NCI-H2196 treated with DMSO at 0.1 percent for 48 hours (cell line): Measurements from ENCODE around the gene RAX.

Experiments used
- DNase-seq: peaks from one replicate; lab custom pipeline; 2025; ENCODE audit not compliant: unreplicated experiment; lab: John Stamatoyannopoulos, UW

Gene RAX

DNA sequence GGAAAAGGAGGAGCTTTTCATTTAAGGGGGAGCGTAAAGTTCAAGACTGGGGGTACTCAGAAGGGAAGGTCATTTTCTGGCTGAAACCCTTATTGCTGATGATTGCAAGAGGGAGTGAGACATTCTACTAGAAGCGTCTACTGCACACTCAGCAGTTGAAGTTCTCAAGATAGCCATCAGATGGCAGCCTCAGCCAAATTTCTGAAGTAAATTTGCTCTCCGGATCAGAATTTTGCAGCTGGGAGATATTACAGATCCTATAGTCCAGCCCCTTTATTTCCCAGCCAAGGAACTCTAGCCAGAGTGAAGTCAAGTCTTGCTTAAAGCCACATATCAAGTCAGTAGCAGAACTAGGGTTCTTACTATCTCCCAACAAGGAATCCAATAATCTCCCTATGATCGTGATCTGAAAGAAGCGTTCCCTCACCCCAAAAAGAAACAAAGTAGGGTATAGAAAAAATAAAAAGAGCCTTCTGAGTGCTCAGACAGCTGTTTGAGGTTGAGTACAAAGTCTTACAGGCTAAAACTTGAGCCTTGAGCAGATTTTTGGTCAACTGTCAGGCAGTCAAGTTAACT lies 24.0 kb downstream of the RAX start:
- peak; percentile 77 for DNase-seq

DNA sequence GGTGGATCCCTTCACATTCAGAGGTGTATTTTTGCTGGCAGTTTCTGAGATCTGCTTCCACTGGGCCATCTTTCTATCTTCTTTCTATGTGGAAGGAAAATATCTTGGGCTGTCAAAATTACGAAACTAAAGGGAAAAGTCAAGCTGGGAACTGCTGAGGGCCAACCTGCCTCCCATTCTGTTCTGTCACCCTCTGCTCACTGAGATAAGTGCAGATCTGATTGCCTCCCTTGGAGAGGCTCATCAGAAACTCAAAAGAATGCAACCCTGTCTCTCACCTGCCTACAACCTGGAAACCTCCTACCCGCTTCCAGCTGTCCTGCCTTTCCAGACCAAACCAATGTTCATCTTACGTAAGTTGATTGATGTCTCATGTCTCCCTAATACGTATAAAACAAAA lies 26.5 kb downstream of the RAX start:
- no peak for DNase-seq

DNA sequence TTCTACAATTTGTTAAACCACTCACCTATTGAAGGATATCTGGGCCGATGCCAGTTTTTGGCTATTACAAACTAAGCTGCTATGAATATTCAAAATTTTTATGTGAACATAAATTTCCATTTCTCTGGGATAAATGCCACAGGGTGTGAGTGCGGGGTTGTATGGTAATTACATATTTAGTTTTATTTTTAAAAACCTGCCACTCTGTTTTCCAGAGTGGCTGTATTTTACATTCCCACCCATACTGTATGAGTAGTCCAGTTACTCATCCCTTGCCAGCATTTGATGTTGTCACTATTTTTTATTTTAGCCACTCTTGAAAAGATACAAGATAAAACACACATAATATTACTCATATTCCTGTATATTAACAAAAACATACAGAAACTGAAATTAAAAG lies 30.3 kb downstream of the RAX start:
- no peak for DNase-seq

DNA sequence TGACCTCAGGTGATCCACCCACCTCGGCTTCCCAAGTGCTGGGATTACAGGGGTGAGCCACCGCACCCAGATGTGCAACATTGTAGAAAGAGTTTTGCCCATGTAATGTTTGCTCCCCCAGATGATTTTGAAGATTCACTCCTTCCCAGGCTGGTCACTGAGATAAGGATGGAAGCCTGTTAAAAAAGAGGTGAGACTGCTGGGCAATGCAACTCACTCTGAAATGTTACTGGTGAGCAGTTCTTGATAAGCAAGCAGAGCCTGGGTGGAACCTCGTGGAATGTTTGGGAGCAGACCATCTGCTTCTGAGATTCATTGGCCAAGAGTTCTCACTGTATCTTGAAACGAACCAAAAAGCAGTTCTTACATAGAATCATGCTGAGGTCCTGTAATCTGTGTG lies 33.6 kb downstream of the RAX start:
- DNase-seq: no peak

DNA sequence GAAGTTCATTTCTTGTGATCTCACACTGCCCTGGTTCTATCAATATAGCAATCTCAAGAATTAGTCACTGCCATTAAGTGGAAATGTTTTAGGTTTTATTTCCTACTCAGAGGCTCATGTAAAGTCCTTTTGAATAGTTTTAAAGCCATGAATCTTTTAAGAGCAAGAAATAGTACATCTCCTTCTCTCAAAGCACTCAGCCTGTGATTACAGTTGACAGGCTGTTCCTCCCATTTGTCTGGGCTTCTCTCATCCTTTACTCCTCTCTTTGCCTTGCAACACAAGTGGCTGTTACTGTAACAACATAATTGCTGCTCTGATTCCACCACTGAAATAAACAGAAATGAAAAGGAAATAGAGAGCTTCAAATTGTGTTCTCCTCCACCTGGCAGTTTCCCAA lies 34.9 kb downstream of the RAX start:
- no peak for DNase-seq

DNA sequence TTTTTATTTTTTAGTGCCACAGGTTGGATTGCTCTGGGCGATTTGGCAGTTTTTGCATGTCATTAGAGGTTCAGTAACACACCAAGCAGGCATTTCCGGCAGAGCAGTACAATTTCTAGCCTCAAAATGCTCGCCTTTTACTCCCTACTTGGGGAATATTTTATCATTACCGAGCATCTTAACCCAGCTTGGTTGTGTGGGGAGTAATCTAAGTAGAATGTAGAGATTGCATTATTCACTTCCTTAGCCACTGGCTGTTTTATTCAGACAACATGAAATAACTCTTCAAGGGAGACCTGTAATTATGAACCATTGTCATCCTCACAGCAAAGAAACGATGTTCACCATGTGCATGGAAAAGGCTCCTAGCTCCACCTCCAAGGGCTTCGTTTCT lies 40.2 kb downstream of the RAX start:
- no peak for DNase-seq

DNA sequence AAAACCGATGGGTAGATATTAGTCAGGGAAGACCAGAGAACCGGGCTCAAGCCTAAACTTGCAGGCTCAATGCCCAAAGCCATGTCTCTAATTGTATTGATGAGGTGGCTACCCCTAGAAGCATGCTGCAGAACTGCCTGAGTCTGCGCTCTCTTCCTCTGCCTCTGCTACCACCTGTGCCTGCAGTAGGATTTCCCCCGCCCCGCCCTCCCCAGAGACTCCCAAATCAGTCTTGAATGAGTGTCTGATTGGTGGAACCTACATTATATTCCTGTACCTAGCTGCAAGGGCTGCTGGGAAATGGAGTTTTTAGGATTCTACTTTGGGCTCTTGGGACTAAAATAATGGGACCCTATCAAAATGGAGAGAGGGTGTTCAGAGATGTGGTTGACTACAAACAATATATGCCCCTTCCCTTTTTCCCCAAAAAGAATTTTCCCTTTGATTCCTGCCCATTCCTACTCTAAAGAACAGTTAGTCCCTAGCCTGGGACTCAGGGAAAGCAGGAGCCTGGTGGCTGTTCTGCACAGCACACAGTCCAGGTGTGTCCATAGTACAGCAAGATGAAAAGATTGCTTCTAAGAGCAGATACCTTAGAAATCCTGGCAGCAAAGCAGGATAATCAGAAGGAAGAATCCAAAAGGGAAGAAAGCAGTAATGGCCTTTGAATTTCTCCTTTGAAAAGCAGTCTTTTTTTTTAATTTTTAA lies 40.8 kb downstream of the RAX start:
- DNase-seq: no peak

DNA sequence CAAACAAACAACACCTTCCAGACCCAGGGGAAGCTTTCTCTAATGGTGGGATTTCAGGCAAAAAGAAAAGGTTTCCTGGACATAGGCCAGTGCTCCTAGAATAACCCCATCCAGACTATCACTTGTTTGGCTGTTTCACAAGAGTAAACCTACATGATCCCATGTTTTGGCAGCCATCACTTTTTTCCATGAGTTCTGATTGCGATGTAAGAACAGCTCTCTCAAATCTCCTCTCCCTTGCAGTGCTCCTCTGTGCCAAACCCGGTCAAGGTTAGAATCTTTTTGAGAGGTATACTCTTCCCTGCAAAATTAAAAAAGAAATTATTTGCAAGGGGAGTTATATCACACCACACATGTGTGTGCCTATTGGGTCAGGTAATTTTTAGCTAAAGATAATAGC lies 41.4 kb downstream of the RAX start:
- no peak for DNase-seq

DNA sequence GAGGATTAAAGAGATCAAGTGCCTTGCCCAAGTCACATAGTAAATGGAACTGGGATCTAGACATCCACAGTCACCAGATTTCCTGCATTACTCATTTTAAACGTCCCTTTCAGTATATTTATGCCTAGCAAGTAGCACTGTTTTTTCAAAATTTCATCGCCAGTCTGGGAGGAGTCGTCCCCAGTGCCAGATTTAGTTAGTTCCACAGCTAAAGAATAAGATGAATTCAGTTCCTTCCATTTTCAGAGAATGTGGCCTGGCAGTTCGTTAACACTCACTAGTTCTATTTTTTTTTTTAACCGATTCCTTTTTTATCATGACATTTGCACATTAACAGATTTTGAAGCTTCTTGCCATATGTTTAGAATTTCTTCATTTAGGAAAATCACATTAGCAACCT lies 42.1 kb downstream of the RAX start:
- no peak for DNase-seq

DNA sequence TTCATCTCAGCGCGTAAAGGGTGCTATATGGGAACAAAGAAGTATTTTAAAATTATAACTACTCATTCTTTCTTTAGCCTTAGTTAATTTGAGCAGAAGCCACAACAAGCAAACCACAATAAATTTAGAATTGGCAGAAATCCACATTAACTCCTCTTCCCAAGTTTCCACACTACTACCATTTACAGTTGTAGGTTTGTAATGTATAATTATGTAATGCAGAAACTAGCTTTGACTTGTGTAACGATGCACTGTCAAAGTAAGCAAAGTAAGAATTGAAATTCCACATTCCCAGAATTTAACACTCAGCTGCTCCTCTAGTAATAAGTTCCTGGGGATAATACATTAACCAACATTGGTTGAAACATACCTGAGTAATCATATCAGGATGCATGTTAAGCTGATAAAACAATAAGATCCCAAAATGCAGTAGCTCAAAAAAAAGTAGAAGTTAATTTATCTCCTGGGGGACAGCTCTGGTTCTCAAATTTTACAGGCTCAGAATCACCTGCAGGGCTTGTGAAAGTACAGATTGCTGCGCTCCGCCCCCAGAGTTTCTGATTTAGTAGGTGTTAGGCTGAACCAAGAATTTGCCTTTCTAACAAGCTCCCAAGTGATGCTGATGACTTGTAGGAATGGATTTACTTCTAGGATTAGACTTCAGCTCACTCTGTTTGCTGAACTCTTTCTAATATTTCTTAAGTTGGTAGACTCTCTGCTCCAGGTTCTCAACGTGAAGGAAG lies 43.4 kb downstream of the RAX start:
- DNase-seq: no peak

DNA sequence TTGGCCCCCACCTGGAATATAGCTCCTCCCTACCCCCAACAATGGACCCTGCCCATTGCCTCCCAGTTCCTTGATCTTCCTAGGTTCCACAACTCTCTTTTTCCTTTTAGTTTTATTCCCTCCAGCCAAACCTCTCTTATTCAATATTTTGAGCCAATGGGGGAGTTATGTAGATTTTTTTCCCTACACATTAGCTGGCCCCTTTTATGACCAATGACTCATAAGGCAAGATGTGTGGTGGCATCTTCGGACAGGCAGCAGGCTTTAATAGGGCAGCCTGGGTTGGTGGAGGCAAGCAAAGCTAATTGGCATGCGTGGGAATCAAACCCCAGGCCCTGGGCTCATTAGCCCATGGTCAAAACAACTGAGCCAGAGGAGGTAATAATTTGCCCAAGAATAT lies 44.1 kb downstream of the RAX start:
- no peak for DNase-seq

DNA sequence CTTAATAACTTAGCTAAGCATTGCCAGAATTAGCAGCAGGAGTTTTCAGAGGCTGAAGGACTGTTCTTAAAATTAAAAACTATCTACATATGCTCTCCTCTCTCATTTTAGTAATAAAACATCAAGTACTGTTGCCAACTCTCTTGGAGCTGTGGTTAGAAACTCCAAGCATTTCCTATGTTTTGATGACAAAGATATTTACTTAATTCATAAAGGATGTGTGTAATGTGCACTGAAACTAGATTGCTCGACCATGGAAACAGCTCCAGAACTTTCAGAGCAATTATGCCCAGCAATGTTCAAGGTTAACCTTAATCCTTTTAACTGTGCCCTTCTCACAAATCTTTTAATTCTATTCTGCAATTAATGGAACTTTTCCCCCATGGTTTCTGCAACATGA lies 44.9 kb downstream of the RAX start:
- DNase-seq: no peak

DNA sequence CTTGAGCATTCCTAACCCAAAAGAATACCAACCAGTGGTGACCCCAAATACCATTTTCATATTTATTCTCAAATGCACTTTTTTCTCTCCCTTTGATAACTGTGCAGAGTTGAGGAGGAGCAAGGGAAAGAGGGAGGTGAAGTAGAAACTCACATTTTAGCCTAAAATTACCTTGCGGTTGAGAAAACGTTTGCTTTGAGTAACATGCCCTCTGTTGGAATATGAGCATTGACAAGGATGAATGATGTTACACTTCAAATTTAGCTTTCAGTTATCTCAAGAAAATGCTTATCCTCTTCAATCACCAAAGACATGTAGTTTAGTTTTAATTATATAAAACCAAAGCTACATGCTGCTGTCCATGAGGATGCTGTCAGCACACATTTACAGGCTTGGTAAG lies 50.9 kb downstream of the RAX start:
- no peak for DNase-seq

DNA sequence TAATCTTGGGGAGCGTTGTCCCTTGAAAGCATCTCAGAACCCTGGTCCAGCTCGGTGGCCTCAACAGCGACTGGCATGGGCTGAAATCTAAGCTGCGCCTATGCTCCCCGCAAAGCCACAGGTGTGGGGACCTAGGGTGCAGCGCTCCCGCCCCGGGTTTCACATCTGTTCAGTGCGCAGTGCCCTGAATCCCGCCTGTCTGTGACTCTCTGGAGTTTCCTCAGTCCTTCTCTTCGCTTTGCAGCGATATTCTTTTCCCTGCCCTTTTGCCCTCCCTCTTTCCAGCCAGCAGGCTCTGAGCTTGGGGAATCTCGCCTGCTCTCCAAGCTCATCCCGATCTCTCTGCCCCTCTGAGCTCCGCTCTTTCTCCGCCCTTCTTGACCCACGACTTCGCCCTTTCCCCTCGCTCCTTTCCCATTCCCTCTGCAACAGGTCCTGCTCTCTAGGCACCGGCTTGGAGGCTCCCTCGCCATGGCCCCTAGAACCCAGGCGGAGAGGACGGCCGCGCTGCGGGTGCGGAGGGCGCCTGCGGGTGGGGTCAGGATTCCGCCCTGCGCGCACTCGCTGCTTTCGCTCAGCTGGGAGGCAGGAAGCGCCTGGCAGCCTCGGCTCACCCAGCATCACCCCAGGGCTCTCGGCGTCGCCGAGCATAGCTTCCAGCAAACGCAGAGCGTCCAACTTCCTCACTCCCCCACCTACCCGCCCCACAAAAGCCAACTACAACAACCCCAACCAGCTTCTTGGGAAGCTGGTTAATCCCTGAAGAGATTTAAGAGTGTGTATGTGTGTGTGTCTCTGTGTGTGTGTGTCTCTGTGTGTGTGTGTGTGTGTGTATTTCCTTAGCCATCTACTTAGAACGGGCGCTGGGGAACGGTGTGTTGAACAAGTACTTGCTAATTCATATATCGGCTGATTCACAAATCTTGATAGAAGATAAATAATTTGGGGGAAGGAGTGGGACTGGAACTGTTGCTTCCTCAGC lies 52.2 kb downstream of the RAX start:
- no peak for DNase-seq

DNA sequence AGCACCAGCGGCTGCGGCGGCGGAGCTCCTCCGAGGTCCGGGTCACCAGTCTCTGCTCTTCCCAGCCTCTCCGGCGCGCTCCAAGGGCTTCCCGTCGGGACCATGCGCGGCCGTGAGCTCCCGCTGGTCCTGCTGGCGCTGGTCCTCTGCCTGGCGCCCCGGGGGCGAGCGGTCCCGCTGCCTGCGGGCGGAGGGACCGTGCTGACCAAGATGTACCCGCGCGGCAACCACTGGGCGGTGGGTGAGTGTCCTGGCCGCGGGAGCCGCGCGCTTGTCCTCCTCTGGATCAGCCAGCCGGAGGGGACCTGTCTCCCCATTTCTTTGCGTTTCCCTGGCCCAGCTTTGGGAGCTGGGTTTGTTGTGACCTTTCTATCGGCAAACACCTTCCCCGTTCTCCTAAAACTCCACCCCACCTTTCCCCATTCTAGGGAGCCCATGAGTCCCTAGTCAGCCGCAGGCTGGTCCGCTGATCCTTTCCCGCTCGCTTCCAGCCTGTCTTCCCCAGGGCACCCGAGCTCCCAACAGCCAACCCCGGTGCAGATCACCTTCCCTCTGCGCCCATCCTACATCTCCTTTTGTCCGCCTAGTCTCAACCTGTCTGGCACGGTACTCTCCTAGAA lies 53.0 kb downstream of the RAX start:
- DNase-seq: no peak

DNA sequence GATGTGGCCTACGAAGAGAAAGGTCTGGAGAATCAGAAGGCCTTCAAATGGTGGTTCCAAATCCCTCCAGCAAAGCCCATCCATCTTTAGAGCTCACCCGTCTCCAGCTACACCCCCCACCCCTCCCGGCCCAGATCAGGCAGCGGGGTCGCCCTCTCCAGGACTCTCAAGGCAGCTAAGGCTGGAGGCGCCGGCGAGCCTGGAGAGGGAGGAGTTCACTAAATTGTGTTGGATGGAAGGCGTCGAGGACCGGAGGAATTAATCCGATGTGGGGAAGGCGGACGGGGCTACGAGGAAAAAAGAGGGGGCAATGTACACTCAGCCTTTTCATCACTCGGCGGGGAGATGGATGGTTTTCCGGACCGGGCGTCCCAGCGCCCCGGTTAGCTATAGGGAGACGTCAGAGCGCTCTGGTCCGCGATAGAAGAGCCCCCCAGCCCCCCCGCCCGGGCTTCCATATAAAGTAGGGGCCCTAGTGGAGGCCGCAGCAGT lies 53.5 kb downstream of the RAX start, which contains the start of gene GRP:
Gene GRP (plus strand): TSS at position 487 of the 492 bp plus-strand sequence. CDS start 108 bp downstream, outside the sequence.
- no peak for DNase-seq

DNA sequence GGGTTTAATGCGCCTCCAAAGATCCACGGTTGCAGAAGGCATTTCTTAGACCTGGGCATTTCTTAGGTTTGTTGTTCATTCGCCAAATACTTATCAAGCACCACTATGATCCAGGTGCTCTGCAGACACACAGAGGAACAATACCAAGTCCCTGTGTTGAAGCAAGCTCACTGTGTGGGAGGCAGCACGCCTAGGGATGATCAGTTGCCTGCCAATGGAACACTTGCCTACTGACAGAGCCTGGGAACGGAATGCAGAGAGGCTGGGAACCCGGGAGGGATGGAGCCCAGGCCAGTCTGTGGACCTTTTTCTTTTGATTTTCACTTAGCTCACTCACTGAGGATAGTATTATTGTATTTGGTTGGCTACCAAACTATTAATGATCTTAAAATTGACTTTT lies 55.2 kb downstream of the RAX start:
- no peak for DNase-seq
